Tibial artery (tissue), 4 donors: Measurements from ENCODE around the gene LOXL1.

Experiments used
- DNase-seq, 2 donors: peaks; one replicate each; pipeline ENCODE4 v3.0.0-alpha.2; 2019
- H3K27ac ChIP-seq, 2 donors: fragments of 200-600 bp; sonication (generic) in 1 of 2; 1 replicate in 1 of 2; 2 replicates in 1 of 2; pipeline ENCODE4 v1.5.1; 2018 to 2019; ENCODE audit warnings: mild to moderate bottlenecking in 1 of 2
- H3K27me3 ChIP-seq, 2 donors: fragments of 200-600 bp; sonication (generic) in 1 of 2; one replicate each; pipeline versions ENCODE4 v1.5.1 to v1.6.0; 2016 to 2019
- H3K36me3 ChIP-seq, 3 donors: fragments of 200-600 bp; sonication (generic) in 2 of 3; one replicate each; pipeline ENCODE4 v1.5.1; 2016 to 2019; ENCODE audit warnings: mild to moderate bottlenecking in 2 of 3
- H3K4me1 ChIP-seq, 4 donors: fragments of 200-600 bp; sonication (generic) in 2 of 4; 1 replicate in 3 of 4; 2 replicates in 1 of 4; pipeline ENCODE4 v1.5.1; 2016 to 2019
- H3K4me3 ChIP-seq, 2 donors: fragments of 200-600 bp; sonication (generic) in 1 of 2; 1 replicate in 1 of 2; 2 replicates in 1 of 2; pipeline ENCODE4 v1.5.1; 2018 to 2019; ENCODE audit warnings: mild to moderate bottlenecking in 2 of 2
- H3K9me3 ChIP-seq, 3 donors: fragments of 200-600 bp; sonication (generic) in 1 of 3; one replicate each; pipeline ENCODE4 v1.5.1; 2016 to 2019
- intact Hi-C: fragments of 100-400 bp; cut with DNase I; formaldehyde crosslinking; loops from one replicate; pipeline ENCODE4 v1.15.0; 2023; ENCODE audit warnings: low total_unique reads
- TF ChIP-seq, protein P1 (sequence below), 2 experiments: fragments of 200-600 bp in 1 of 2; fragments of 450-650 bp in 1 of 2; IDR thresholded peaks; one replicate each; pipeline ENCODE4 v1.5.1; 2017 to 2019; ENCODE audit warnings: antibody characterized with exemption in 2 of 2, mild to moderate bottlenecking in 1 of 2, moderate library complexity in 1 of 2

The LOXL1 gene

DNA sequence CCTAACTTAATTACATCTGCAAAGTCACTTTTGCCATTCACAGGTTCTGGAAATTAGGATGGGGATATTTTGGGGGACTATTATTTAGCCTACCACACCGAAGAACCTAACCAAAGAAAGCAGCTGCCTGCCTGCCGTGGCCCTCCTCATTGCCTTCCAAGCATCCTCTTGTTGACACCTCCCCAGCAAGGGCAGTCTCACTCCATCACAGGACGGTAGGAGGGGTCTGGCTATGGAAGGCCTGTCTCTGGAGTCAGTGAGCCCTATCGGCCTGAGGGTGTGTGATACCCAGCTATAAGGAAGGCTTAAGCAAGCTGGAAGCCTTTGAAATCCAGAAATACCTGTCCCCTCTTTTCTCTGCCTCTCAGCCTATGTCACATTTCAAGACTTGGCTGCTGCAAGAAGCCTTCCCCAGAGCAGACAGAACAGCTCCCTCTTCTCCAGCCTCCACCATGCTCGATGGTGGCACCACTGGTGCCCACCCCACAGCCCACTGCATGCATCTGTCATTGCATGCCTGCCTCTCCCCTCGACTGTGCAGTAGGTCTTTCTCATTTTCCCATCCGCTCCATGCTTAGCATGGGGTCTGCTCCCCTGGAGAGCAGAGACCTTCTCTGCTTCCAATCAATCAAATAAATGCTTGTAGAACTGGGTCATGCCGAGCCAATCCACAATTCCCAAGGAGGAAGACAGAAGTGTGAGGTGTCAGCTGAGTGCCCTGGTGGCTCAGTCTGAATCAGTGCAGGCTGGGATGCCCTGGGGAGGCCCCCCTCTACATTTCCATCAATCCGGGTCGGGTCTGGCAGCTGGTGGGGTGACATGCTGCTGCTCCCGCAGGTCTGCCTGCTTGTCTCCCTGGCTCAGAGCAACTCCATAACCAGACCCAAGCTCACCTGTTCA lies 23.9 kb upstream of the LOXL1 start:
- H3K4me1 ChIP-seq: peaks cover 0 to 9% (median 3%) of the 10 kb centered on the region in 4 donors
- H3K4me3 ChIP-seq: no peak overlapping the region
- H3K9me3 ChIP-seq: no peaks in the 10 kb centered on the region
- no peak overlapping the region for H3K27ac ChIP-seq
- no peaks in the 10 kb centered on the region for H3K36me3 ChIP-seq
- TF ChIP-seq, protein P1, sequence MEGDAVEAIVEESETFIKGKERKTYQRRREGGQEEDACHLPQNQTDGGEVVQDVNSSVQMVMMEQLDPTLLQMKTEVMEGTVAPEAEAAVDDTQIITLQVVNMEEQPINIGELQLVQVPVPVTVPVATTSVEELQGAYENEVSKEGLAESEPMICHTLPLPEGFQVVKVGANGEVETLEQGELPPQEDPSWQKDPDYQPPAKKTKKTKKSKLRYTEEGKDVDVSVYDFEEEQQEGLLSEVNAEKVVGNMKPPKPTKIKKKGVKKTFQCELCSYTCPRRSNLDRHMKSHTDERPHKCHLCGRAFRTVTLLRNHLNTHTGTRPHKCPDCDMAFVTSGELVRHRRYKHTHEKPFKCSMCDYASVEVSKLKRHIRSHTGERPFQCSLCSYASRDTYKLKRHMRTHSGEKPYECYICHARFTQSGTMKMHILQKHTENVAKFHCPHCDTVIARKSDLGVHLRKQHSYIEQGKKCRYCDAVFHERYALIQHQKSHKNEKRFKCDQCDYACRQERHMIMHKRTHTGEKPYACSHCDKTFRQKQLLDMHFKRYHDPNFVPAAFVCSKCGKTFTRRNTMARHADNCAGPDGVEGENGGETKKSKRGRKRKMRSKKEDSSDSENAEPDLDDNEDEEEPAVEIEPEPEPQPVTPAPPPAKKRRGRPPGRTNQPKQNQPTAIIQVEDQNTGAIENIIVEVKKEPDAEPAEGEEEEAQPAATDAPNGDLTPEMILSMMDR (IDR thresholded peaks at IDR 0.05): no peak
- peak in 1 of 2 donors; percentile 34 for DNase-seq
- intact Hi-C loops: loop anchor here (10.0 kb wide), 1 partner anchor 208 kb away; no protein-coding TSS in a partner anchor
- H3K27me3 ChIP-seq: no peaks in the 10 kb centered on the region

DNA sequence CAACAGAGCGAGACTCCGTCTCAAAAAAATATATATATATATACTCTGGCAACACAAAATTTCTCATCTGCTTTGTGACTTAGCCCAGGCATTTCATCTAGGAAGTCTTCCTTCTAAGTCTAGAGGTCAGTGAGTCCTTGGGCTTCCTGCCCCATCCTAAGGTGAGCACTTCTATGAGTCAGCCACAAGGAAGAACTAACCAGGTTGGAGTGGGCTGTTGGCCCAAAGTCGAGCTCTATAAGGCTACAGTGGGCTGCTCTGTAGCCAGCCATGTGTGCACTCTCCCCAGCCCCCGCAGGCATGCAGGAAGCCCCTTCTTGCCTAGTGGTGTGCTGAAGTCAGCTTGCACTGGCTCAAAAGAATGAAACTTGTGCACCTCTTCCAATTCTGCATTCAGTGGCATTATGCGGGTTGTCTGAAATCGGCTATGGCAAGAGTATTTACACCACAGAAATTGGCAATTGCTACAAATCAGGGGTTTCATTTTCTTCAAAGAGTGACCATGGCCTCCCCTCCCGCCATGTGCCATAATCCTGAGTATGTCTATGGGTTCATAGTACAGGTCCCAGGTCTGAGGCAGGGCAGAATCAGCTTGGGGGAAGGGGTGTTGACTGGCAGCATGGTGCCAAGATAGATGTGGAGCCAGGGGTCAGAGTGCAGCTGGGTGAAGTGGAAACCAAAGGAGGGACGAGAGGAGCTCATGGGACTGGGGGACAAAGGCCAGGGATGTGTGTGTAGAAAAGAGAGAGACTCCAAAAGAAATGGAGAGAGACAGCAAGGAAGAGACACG lies 22.0 kb upstream of the LOXL1 start:
- H3K4me1 ChIP-seq: peaks cover 0 to 7% (median 4%) of the 10 kb centered on the region in 4 donors
- TF ChIP-seq, protein P1 (IDR thresholded peaks at IDR 0.05): no peak
- H3K9me3 ChIP-seq: no peaks in the 10 kb centered on the region
- H3K4me3 ChIP-seq: no peak overlapping the region
- no peaks in the 10 kb centered on the region for H3K27me3 ChIP-seq
- DNase-seq: peak in 1 of 2 donors; percentile 48
- intact Hi-C loops: loop anchor here (10.0 kb wide), 1 partner anchor 209 kb away; no protein-coding TSS in a partner anchor
- H3K36me3 ChIP-seq: peaks cover 0 to 2% (median 0%) of the 10 kb centered on the region in 3 donors
- H3K27ac ChIP-seq: no peak overlapping the region

DNA sequence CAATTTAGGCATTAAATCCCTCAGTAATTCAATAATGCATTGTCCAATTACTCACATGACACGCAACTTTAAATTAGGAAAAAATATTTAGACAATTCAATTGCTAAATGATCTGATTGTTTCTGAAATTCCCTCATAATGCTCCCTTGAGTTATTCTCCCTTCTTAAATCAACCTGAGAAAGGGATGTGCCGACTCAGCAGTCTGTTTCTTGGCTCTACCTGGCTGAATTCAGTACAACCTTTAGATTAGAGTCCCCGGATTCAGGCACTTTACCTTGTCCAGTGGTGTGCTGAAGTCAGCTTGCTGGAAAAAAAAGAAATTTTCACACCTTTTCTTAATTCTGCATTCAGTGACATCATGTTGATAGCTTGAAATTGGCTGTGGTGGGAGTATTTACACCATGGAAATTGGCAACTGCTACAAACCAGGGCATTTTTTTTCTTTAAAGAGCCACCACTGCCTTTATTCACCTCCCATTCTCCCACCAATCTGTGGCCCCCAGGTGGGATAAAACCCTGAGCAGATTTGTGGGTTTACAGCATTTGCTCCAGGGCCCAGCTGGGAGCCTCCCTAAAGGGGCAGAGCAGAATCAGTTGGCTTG lies 20.9 kb upstream of the LOXL1 start:
- Histone ChIP-seq H3K9me3 (no peaks in the 10 kb centered on the region), H3K4me1 (peaks cover 0 to 2% (median under 1%) of the 10 kb centered on the region in 4 donors), H3K4me3 (no peak overlapping the region), H3K27ac (no peak overlapping the region), H3K27me3 (no peaks in the 10 kb centered on the region), H3K36me3 (peaks cover 0 to 7% (median 0%) of the 10 kb centered on the region in 3 donors)
- TF ChIP-seq, protein P1 (IDR thresholded peaks at IDR 0.05): no peak
- intact Hi-C loops: loop anchor here (5.0 to 10.0 kb wide), 2 partner anchors 33 to 211 kb away; partner anchors contain the start of gene TBC1D21
- DNase-seq: no peak

DNA sequence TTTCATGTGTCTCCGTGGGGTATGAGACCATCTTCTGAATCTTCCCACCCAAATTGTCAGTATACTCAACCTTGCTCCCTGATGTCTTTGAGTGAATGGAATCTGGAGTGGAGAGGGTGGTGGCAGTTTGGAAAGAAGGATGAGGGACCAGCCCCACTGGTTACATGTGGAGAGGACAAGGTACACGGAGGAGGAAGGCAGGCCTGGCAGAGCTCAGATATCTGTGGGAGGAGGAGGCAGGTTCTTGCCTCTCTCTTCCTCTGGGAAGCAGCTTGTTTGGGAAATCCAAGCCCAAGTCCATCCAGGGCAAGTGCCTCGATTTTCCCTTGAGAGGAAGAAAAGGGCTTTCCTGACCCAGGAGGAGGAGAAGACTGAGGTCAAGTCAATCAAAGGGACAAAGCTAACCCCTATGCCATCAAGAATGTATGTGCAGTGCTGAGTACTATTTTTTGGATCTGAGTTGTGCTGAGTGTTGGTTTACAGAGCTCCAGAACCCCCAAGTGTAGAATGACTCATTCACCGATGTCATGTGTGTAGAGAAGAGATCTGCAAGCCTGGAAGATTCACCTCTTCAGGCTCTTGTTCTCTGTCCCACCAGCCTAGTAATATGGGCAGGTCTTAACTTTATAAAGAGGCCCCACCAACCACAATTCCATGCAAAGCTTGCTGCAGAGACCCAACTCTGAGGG lies 19.8 kb upstream of the LOXL1 start:
- Histone ChIP-seq H3K4me1 (peaks cover 0 to 2% (median 0%) of the 10 kb centered on the region in 4 donors), H3K36me3 (peaks cover 0 to 10% (median 3%) of the 10 kb centered on the region in 3 donors), H3K9me3 (no peaks in the 10 kb centered on the region), H3K27me3 (no peaks in the 10 kb centered on the region), H3K27ac (no peak overlapping the region), H3K4me3 (no peak overlapping the region)
- no peak for DNase-seq
- TF ChIP-seq, protein P1 (IDR thresholded peaks at IDR 0.05): no peak
- intact Hi-C loops: loop anchor here (5.0 to 10.0 kb wide), 2 partner anchors 34 to 212 kb away; partner anchors contain the start of gene TBC1D21

DNA sequence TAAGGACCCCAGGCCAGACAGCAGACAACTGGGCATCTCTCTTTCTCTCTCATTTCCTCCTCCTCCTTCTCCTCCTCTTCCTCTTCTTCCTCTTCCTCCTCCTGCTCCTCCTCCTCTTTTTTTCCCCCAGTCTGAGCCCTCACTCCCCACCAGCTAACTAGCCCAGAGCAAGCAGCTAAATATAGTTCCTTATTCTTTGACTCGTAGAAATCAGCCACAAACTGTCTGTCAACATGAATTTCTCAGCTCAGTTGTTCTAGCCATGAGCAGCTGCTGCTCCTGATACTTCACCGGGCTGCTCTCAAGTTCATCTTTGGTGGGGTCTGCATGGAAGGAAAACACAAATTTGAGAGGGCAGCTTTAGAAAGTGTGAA lies 19.2 kb upstream of the LOXL1 start:
- peaks cover 0 to 10% (median 7%) of the 10 kb centered on the region in 3 donors for H3K36me3 ChIP-seq
- intact Hi-C loops: loop anchor here (5.0 to 10.0 kb wide), 2 partner anchors 35 to 212 kb away; partner anchors contain the start of gene TBC1D21
- TF ChIP-seq, protein P1 (IDR thresholded peaks at IDR 0.05): no peak
- H3K4me1 ChIP-seq: peaks cover 0 to 2% (median 0%) of the 10 kb centered on the region in 4 donors
- no peak for DNase-seq
- H3K9me3 ChIP-seq: no peaks in the 10 kb centered on the region
- H3K27ac ChIP-seq: no peak overlapping the region
- no peaks in the 10 kb centered on the region for H3K27me3 ChIP-seq
- no peak overlapping the region for H3K4me3 ChIP-seq
